Forelimb muscle (tissue), 1 donor: ENCODE results near the gene CCNB1. TPM values are rescaled to one million over a fixed set of nuclear protein-coding genes. Genes with fewer than 3 reads are reported as not detected.
"Not testable (repeated sequence)": the region's sequence is repeated elsewhere in the genome, so short reads cannot be mapped to it uniquely, and the experiment has no call there.

Experiments used
- DNase-seq: peaks from one replicate; pipeline ENCODE4 v3.0.0-alpha.2; 2013; ENCODE audit warnings: low read depth
- polyA plus RNA-seq: library from polyadenylated mRNA; unstranded; fragments of 120-200 nt; gene quantifications from one replicate; pipeline ENCODE4 v1.2.1, GENCODE V29; 2013; ENCODE audit not compliant: insufficient read length

CCNB1 gene
- polyA plus RNA-seq = 28.4 TPM

- DNase-seq = peak; percentile 94
Observed at GRCh38 chr5:69166686-69167492, at the start of gene CCNB1. CCNB1 (plus strand) TSS chr5:69167150; CDS start chr5:69167263, 113 bp downstream.

- peak; percentile 4 for DNase-seq
Observed at GRCh38 chr5:69129413-69129812, 37.5 kb upstream of the CCNB1 start.

DNA sequence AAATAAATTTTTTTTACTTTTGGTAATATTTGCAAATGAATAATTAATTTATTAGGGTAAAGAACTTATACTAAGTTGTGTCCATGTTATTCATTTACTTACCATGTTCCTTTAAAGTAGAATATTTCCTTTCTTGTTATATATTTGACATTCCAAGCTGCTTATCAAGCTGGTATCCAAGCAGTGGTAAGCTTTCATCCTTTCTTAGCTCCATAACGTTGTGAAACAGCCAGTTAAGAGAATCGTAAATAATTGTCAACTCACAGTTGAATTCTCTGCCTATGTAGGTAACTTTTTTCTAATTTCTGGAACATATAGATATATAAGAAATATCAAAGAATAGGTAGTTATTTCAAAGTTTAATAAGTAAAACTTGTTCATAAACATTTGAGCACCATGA, 36.7 kb upstream of the CCNB1 start:
- DNase-seq = no peak

- DNase-seq = no peak
Observed at GRCh38 chr5:69131304-69131703, 35.6 kb upstream of the CCNB1 start.

DNA sequence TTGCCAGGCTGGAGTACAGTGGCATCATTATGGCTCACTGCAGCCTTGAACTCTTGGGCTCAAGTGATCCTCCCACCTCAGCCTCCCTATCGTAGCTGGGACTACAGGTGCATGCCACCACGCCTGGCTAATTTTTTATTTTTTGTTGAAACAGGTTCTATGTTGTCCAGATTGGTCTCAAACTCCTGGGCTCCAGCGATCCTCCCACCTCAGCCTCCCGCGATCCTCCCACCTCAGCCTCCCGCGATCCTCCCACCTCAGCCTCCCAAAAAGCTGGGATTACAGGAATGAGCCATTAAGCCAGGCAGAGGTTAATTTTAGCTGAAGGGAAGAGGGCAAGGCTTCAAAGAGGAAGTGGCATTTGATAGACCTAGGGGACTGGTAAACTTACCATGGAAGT, 32.8 kb upstream of the CCNB1 start:
- DNase-seq = no peak

DNA sequence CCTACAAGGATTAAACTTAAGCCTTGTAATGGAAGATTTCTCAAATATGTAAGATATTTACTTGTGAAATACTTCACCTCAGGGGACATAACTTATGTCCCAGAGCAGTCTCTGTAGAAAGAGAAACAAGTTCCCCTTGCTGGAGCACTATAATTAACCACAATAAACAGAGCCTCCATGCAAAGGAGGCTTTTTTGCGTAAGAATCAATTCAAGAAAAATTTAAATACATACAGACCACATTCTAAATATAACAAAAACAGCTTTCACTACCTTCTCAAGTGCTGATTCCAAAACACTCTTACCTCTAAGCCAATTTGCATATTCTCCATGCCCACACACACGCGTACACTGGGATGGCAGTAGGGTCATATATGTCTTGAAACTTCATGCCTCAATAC, 30.7 kb upstream of the CCNB1 start:
- no peak for DNase-seq

GRCh38 chr5:69137208-69137607, 29.7 kb upstream of the CCNB1 start:
- DNase-seq = not testable (repeated sequence)

- DNase-seq = no peak
Observed at GRCh38 chr5:69137807-69138206, 29.1 kb upstream of the CCNB1 start.

DNA sequence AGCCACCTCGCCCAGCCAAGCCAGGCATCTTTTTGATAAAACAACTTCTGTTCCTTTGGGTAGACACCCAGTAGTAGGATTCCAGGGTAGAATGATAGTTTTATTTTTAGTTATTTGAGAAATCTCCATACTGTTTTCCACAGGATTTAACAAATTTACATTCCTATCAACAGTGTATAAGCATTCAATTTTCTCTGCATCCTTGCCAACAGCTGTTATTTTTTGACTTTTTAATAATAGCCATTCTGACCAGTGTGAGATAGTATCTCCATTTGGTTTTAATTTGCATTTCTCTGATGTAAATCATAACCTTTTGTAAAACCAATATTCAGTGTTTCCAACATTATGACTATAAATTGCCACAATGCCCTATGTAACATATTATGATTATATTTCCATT, 28.2 kb upstream of the CCNB1 start:
- no peak for DNase-seq

GRCh38 chr5:69140239-69140638, 26.7 kb upstream of the CCNB1 start:
- DNase-seq = not testable (repeated sequence)

DNA sequence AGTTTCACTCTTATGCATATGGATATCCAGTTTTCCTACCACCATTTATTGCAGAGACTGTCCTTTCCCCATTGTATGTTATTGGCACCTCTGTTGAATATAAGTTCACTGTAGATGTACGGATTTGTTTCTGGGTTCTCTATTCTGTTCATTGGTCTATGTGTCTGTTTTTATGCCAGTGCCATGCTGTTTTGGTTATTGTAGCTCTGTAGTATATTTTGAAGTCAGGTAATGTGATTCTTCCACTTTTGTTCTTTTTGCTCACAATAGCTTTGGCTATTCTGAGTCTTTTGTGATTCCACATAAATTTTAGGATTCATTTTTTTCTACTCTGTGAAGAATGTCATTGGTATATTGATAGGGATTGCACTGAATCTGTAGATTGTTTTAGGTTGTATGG, 26.1 kb upstream of the CCNB1 start:
- no peak for DNase-seq

DNA sequence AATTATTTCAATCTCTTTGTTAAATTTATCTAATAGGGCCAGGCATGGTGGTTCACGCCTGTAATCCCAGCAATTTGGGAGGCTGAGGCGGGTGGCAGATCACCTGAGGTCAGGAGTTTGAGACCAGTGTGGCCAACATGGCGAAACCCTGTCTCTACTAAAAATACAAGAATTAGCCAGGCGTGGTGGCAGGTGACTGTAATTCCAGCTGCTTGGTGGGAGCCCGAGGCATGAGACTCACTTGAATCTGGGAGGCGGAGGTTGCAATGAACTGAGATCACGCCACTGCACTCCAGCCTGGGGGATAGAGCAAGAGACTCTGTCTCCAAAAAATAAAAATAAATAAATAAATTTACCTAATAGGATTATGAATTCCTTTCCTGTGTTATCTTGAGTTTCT, 18.4 kb upstream of the CCNB1 start:
- not testable (repeated sequence) for DNase-seq

DNA sequence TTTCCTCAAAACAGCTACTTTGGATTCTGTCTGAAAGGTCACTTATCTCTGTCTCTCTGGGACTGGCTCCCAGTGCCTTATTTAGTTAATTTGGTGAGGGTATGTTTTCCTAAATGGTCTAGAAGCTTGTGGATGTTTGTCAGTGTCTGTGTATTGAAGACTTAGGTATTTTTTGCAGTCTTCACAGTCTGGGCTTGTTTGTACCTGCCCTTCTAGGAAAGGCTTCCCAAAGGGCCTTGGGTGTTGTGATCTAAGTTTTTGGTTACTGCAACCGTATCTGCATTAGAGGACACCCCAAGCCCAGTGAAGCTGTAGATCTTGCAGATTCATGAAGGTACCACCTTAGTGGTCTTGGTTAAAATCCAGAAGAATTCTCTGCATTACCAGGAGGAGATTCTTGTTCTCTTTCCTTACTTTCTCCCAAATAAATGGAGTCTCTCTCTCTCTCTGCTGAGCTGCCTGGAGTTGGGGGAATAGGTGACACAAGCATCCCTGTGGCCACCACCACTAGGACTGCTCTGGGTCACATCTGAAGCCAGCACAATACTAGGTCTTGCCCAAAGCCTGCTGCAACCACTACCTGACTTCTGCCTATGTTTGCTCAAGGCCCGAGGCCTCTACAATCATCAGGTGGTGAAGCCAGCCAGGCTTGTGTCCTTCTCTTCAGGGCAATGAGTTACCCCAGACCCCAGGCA, 17.8 kb upstream of the CCNB1 start:
- no peak for DNase-seq

DNA sequence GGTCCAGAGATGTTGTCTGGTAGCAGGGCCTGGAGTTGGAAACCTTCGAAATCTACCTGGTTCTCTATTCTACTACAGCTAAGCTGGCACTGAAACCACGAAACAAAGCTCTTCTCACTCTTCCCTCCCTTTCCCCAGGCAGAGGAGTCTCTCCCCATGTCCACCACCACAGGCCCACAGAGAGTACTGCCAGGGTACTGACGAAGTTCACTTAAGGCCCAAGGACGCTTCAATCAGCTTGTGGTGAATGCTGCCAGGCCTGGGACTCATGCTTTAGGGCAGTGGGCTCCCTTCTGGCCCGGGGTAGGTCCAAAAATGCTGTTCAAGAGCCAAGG, 17.3 kb upstream of the CCNB1 start:
- DNase-seq = no peak

- no peak for DNase-seq
Observed at GRCh38 chr5:69152731-69153130, 14.2 kb upstream of the CCNB1 start.

- DNase-seq = no peak
Observed at GRCh38 chr5:69156456-69156855, 10.5 kb upstream of the CCNB1 start.

DNA sequence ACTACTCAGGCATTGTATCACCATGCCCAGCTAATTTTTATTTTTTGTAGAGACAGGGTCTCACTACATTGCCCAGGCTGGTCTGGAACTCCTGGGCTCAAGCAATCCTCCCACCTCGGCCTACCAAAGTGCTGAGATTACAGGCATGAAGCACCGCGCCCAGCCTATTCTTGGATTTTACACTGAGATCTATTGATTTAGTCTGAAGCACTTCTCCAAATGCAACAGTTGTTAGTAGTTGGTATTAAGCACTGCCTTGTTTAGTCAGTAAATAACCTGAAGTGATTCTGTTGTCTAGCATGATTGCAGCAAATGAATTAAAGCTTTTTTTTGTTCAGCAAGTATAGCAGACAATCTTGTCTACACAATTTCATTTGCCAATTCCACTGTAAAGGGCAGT, 8.9 kb upstream of the CCNB1 start:
- DNase-seq = no peak

DNA sequence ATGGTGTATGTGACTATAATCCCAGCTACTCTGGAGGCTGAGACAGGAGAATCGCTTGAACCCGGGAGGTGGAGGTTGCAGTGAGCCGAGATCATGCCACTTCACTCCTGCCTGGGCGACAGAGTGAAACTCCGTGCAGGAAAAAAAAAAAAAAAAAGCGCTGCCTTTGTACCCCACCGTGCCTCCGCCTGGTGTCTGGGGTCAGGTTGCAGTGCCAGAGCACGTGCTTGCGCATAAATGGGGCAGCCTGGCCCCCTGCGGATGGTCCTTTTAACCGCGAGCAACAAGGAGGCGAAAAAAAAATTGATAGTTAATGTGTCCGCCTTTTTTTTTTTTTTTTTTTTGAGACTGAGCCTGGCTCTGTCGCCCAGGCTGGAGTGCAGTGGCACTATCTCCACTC, 6.3 kb upstream of the CCNB1 start:
- no peak for DNase-seq

- DNase-seq = no peak
Observed at GRCh38 chr5:69167493-69167855, 524 bp downstream of the CCNB1 start.

DNA sequence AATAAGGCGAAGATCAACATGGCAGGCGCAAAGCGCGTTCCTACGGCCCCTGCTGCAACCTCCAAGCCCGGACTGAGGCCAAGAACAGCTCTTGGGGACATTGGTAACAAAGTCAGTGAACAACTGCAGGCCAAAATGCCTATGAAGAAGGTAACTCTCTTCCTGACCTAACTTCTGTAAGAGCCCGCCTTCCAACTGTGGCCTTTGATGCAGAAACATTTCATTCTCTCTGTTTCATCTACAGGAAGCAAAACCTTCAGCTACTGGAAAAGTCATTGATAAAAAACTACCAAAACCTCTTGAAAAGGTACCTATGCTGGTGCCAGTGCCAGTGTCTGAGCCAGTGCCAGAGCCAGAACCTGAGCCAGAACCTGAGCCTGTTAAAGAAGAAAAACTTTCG, 979 bp downstream of the CCNB1 start:
- no peak for DNase-seq

DNA sequence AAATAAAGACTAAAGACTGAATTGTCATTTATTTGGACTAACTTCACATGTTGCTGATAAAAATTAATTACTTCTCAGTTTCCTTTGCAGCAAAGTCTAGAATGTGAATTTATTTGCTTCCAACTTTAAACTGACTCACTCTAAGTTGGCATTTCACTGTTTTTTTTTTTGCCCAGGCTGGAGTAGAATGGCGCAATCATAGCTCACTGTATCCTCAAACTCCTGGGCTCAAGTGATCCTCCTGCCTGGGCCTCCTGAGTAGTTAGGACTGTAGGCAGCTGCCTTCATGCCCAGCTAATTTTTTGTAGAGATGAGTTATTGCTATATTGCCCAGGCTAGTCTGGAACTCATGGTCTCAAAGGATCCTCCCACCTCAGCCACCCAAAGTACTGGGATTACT, 3.5 kb downstream of the CCNB1 start:
- DNase-seq = no peak

- no peak for DNase-seq
Observed at GRCh38 chr5:69170969-69171368, 4.0 kb downstream of the CCNB1 start.

GRCh38 chr5:69181659-69182293, 14.8 kb downstream of the CCNB1 start:
- not testable (repeated sequence) for DNase-seq
